ENCODE measurements around the gene TPCN2. TPM values are rescaled to one million over a fixed set of nuclear protein-coding genes. Genes with fewer than 3 reads are reported as not detected.

The TPCN2 gene
- total RNA-seq, 2 donors from 2014 or later, result 34.7 to 38.0 TPM

DNA sequence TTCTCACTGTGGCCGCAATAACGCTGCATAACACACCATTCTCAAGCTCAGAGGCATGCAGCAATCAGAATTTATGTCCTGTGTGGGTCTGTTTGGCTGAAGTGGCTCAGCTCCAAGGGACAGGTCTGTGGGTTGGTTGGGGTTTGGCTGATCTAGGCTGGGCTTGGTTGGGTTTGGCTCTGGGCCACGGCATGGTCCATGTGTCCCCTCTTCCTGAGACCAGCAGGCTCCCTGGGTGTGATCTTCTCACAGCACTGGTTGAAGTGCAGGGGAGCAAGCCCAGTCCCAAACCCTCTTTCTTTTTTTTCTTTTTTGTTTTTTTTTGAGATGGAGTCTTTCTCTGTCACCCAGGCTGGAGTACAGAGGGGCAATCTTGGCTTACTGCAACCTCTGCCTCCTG, 132.0 kb downstream of the TPCN2 start:
- H3K36me3 ChIP-seq, result no peaks in the 10 kb centered on the region
- no peak for DNase-seq (ENCODE audit: low spot score)
- no peak for ATAC-seq (ENCODE audit: insufficient number of reproducible peaks, low FRiP score, low read depth)
- H3K4me3 ChIP-seq, result no peak overlapping the region
- TF ChIP-seq CTCF (IDR thresholded peaks at IDR 0.05), result no peak
- H3K27ac ChIP-seq, result no peak overlapping the region
- no peaks in the 10 kb centered on the region for H3K9me3 ChIP-seq
- H3K27me3 ChIP-seq (replicated peaks; ENCODE audit: insufficient read depth), result no peaks in the 10 kb centered on the region
- no peaks in the 10 kb centered on the region for H3K4me1 ChIP-seq (ENCODE audit: control insufficient read depth in 1 of 2, low read depth in 2 of 2)

DNA sequence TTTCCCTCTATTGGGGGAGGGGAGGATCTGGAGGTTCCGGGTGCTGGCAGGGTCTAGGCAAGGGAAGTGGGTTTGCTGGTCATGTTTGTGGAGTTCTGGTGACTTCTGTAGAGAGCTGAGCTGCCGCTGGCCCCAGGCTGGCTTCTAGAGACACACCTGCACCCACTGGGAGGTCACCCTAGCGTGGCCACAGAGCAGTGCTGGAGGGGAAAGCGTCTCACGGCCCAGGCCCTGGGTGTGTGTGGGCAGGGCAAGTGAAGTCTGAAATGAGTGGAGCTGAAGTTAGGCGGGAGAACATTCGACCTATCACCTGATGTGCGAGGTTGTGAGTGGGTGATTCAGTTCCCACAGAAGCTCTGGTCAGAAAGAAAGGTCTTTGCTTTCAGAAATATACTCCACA, 134.9 kb downstream of the TPCN2 start:
- H3K36me3 ChIP-seq, result no peaks in the 10 kb centered on the region
- H3K4me1 ChIP-seq (ENCODE audit: control insufficient read depth in 1 of 2, low read depth in 2 of 2), result no peaks in the 10 kb centered on the region
- H3K9me3 ChIP-seq, result no peaks in the 10 kb centered on the region
- no peak for TF ChIP-seq CTCF (IDR thresholded peaks at IDR 0.05)
- H3K27ac ChIP-seq, result no peak overlapping the region
- ATAC-seq (ENCODE audit: insufficient number of reproducible peaks, low FRiP score, low read depth) (no peak), DNase-seq (ENCODE audit: low spot score) (no peak)
- H3K27me3 ChIP-seq (replicated peaks; ENCODE audit: insufficient read depth), result no peaks in the 10 kb centered on the region
- no peak overlapping the region for H3K4me3 ChIP-seq

Other genes starting within 250 kb of the TPCN2 start
- 10 to 100 TPM; 61.1 to 75.3 TPM for gene CPT1A, start 207.0 kb upstream of the TPCN2 start, total RNA-seq
- 10 to 100 TPM; 11.0 to 16.7 TPM for gene MRPL21, start 145.1 kb upstream of the TPCN2 start, total RNA-seq
- 10 to 100 TPM; 24.7 to 40.8 TPM for gene IGHMBP2, start 145.0 kb upstream of the TPCN2 start, total RNA-seq
- gene MRGPRD, start 67.9 kb upstream of the TPCN2 start, total RNA-seq, result 1 to 10 TPM in 1 of 2 donors, not detected in 1; 5.0 TPM
- 100 to 1,000 TPM in 1 of 2 donors, 10 to 100 TPM in 1; 67.5 to 171 TPM for gene MRGPRF, start 35.7 kb upstream of the TPCN2 start, total RNA-seq
- gene SMIM38, start 107.0 kb downstream of the TPCN2 start, total RNA-seq, result 1 to 10 TPM; 3.0 to 4.2 TPM
- 1 to 10 TPM; 1.1 to 1.3 TPM for gene MYEOV, start 245.2 kb downstream of the TPCN2 start, total RNA-seq